Fibroblast of lung (primary cell): ENCODE measurements around the gene CD151. TPM values are rescaled to one million over a fixed set of nuclear protein-coding genes. Genes with fewer than 3 reads are reported as not detected.

ENCODE experiments used
- DNase-seq, 2 donors: peaks; one replicate each; pipeline versions ENCODE4 v3.0.0 to v3.0.0-alpha.2; 2010; ENCODE audit warnings: low read depth in 2 of 2
- H2AFZ ChIP-seq: 2 replicates; pipeline ENCODE4 v1.5.1; 2012; ENCODE audit warnings: low read length, control low read depth, inconsistent platforms
- H3K27ac ChIP-seq: 2 replicates; pipeline ENCODE4 v1.5.1; 2011; ENCODE audit warnings: low read length, control low read depth; ENCODE audit not compliant: insufficient read depth
- H3K27me3 ChIP-seq: 2 replicates; pipeline ENCODE4 v1.5.1; 2011; ENCODE audit warnings: mild to moderate bottlenecking, low read length; ENCODE audit not compliant: control insufficient read depth, insufficient read depth
- H3K36me3 ChIP-seq: 2 replicates; pipeline ENCODE4 v1.5.1; 2011; ENCODE audit warnings: low read length; ENCODE audit not compliant: control insufficient read depth, insufficient read depth
- H3K4me1 ChIP-seq: 2 replicates; pipeline ENCODE4 v1.5.1; 2011; ENCODE audit warnings: low read length; ENCODE audit not compliant: control insufficient read depth, insufficient read depth; ENCODE audit errors: extremely low read depth
- H3K4me2 ChIP-seq: 2 replicates; pipeline ENCODE4 v1.5.1; 2011; ENCODE audit warnings: low read length, control low read depth; ENCODE audit not compliant: insufficient read depth; ENCODE audit errors: extremely low read depth
- H3K4me3 ChIP-seq, 4 experiments: fragments of 200-600 bp in 1 of 4; sonication (generic) in 1 of 4; replicated peaks in 1 of 4; 2 replicates each; pipeline ENCODE4 v1.5.1; 2011 to 2016; ENCODE audit warnings: low read length in 4 of 4, low read depth in 3 of 4, mild to moderate bottlenecking in 3 of 4, control low read depth in 2 of 4, inconsistent platforms in 1 of 4, mixed read lengths in 1 of 4; ENCODE audit not compliant: insufficient read depth in 1 of 4; ENCODE audit errors: control extremely low read depth in 1 of 4
- H3K79me2 ChIP-seq: 2 replicates; pipeline ENCODE4 v1.5.1; 2012; ENCODE audit warnings: mild to moderate bottlenecking, low read length, inconsistent platforms; ENCODE audit not compliant: control insufficient read depth, insufficient read depth
- H3K9ac ChIP-seq: 2 replicates; pipeline ENCODE4 v1.5.1; 2011; ENCODE audit warnings: mild to moderate bottlenecking, low read length, control low read depth; ENCODE audit not compliant: insufficient read depth
- H3K9me3 ChIP-seq: 2 replicates; pipeline ENCODE4 v1.5.1; 2012; ENCODE audit warnings: low read depth, low read length; ENCODE audit not compliant: control insufficient read depth, insufficient read depth
- H4K20me1 ChIP-seq: 2 replicates; pipeline ENCODE4 v1.5.1; 2011; ENCODE audit warnings: low read length; ENCODE audit not compliant: control insufficient read depth, insufficient read depth; ENCODE audit errors: extremely low read depth
- EZH2 ChIP-seq: IDR thresholded peaks from 2 replicates; pipeline ENCODE4 v1.5.1; 2012; ENCODE audit warnings: low read length, control low read depth, mild to moderate bottlenecking; ENCODE audit errors: missing control alignments
- polyA plus RNA-seq, 2 donors: library from polyadenylated mRNA; depleted of rRNA in 1 of 2; stranded (reverse) in 1 of 2; unstranded in 1 of 2; fragments of >200 nt; gene quantifications; 2 replicates each; pipeline ENCODE4 v1.2.1, GENCODE V29; 2011 to 2012; ENCODE audit warnings: missing spikeins in 1 of 2
- total RNA-seq: library from RNA; depleted of rRNA; stranded (reverse); fragments of >200 nt; gene quantifications from 2 replicates; pipeline ENCODE4 v1.2.1, GENCODE V29; 2014
- TF ChIP-seq, protein P1 (sequence below), 2 donors: IDR thresholded peaks in 1 of 2; conservative IDR thresholded peaks in 1 of 2; 1 replicate in 1 of 2; 2 replicates in 1 of 2; pipeline ENCODE4 v1.5.1; 2011 to 2012; ENCODE audit warnings: low read length in 2 of 2, control low read depth in 1 of 2, inconsistent platforms in 1 of 2, low read depth in 1 of 2, mild to moderate bottlenecking in 1 of 2

CD151 gene
- total and polyA plus RNA-seq, 2 donors (not counting 1 experiment from before 2014, with no cell fraction given) = 547 to 711 TPM

- peaks cover 11% of the 10 kb centered on the region for H3K4me1 ChIP-seq
- no peak overlapping the region for H3K9ac ChIP-seq
- no peaks in the 10 kb centered on the region for H3K9me3 ChIP-seq
- no peak overlapping the region for H3K4me3 ChIP-seq
- H3K36me3 ChIP-seq = peaks cover 12% of the 10 kb centered on the region
- no peak overlapping the region for H3K27ac ChIP-seq
- H2AFZ ChIP-seq = no peak overlapping the region
- H3K27me3 ChIP-seq = no peaks in the 10 kb centered on the region
- TF ChIP-seq EZH2 = no peak
- TF ChIP-seq, protein P1, sequence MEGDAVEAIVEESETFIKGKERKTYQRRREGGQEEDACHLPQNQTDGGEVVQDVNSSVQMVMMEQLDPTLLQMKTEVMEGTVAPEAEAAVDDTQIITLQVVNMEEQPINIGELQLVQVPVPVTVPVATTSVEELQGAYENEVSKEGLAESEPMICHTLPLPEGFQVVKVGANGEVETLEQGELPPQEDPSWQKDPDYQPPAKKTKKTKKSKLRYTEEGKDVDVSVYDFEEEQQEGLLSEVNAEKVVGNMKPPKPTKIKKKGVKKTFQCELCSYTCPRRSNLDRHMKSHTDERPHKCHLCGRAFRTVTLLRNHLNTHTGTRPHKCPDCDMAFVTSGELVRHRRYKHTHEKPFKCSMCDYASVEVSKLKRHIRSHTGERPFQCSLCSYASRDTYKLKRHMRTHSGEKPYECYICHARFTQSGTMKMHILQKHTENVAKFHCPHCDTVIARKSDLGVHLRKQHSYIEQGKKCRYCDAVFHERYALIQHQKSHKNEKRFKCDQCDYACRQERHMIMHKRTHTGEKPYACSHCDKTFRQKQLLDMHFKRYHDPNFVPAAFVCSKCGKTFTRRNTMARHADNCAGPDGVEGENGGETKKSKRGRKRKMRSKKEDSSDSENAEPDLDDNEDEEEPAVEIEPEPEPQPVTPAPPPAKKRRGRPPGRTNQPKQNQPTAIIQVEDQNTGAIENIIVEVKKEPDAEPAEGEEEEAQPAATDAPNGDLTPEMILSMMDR (conservative IDR thresholded peaks at IDR 0.05 in 1 of 2, IDR thresholded peaks at IDR 0.05 in 1 of 2; ENCODE audit: low read depth in 1 of 2, low read length in 2 of 2) = no peak
- DNase-seq = no peak
- H3K79me2 ChIP-seq = no peaks in the 10 kb centered on the region
- no peak overlapping the region for H3K4me2 ChIP-seq
- no peaks in the 10 kb centered on the region for H4K20me1 ChIP-seq
These were observed 37.3 kb downstream of the CD151 start for GRCh38 chr11:870127-870413.

- Histone ChIP-seq H3K4me1 (peaks cover 11% of the 10 kb centered on the region), H3K4me3 (no peak overlapping the region), H2AFZ (no peak overlapping the region), H3K9me3 (no peaks in the 10 kb centered on the region), H3K27ac (no peak overlapping the region), H3K79me2 (no peaks in the 10 kb centered on the region), H3K36me3 (peaks cover 10% of the 10 kb centered on the region), H4K20me1 (no peaks in the 10 kb centered on the region), H3K9ac (no peak overlapping the region), H3K27me3 (no peaks in the 10 kb centered on the region), H3K4me2 (no peak overlapping the region)
- no peak for TF ChIP-seq EZH2
- TF ChIP-seq, protein P1 (conservative IDR thresholded peaks at IDR 0.05 in 1 of 2, IDR thresholded peaks at IDR 0.05 in 1 of 2; ENCODE audit: low read depth in 1 of 2, low read length in 2 of 2) = no peak
- DNase-seq = no peak
These were observed 37.7 kb downstream of the CD151 start for GRCh38 chr11:870418-870817.

DNA sequence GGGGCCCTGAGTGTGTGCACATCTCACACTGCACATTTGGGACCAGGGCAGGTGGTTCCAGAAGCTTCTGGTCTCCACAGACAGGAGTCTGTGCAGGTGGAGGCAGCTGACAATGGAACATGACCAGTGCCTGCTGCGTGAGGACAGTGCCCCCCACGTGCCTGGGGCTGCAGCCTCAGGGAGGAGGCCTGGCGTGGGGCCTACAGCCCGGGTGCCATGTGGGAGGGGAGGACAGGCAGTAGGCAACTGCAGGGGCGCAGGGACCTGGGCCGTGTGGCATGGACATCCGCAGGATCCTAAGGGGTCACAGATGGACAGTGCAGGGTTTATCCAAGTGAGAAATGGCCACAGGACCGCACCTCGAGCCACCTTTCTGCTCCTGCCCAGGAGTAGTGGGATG, 38.7 kb downstream of the CD151 start:
- no peaks in the 10 kb centered on the region for H3K9me3 ChIP-seq
- TF ChIP-seq EZH2 = no peak
- TF ChIP-seq, protein P1 (conservative IDR thresholded peaks at IDR 0.05 in 1 of 2, IDR thresholded peaks at IDR 0.05 in 1 of 2; ENCODE audit: low read depth in 1 of 2, low read length in 2 of 2) = no peak
- peaks cover 6% of the 10 kb centered on the region for H3K36me3 ChIP-seq
- no peak overlapping the region for H3K9ac ChIP-seq
- no peaks in the 10 kb centered on the region for H3K79me2 ChIP-seq
- no peaks in the 10 kb centered on the region for H3K27me3 ChIP-seq
- no peak overlapping the region for H2AFZ ChIP-seq
- H4K20me1 ChIP-seq = no peaks in the 10 kb centered on the region
- H3K4me3 ChIP-seq = no peak overlapping the region
- H3K4me2 ChIP-seq = no peak overlapping the region
- no peak for DNase-seq
- H3K27ac ChIP-seq = no peak overlapping the region
- H3K4me1 ChIP-seq = peaks cover 11% of the 10 kb centered on the region
